Measurements from ENCODE around the gene SCGB1C2. TPM values are rescaled to one million over a fixed set of nuclear protein-coding genes. Genes with fewer than 3 reads are reported as not detected.

The SCGB1C2 gene
- total RNA-seq, 1 experiment from 2014 or later: not detected

DNA sequence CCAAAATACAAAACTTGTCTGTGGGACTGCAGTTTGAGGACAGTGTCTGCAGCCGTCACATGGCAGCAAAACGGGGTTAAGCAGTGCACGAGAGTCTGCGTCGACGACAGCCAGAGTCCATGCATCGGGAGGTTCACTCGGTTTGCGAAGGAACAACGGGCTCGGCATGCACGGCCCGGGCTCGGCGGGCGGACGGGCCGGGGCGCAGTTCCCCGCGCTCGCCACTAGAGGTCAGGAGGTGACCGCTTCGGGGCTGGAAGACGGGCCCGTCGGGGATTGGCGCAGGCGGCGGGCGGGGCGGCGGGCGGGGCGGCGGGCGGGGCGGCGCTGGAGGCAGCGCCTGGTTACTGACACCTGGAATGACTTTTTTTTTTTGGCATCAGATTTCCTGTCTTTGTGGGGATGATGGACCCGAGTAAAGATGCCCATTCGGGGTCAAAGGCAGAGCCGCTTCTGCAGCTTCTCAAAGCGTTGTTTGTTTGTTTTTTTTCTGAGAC, 6.5 kb downstream of the SCGB1C2 start:
- no peaks in the 10 kb centered on the region for H3K4me1 Mint-ChIP-seq (ENCODE audit: low read depth, unreplicated experiment)
- no peaks in the 10 kb centered on the region for H3K9me3 Mint-ChIP-seq (ENCODE audit: low read depth, unreplicated experiment)
- no TSS peak for BruUV-seq (replicated peaks)
- intact Hi-C loops (cut with micrococcal nuclease; ENCODE audit: unreplicated experiment): loop anchor here (5.0 kb wide), 1 partner anchor 243 kb away; no protein-coding TSS in a partner anchor
- no peak overlapping the region for H3K27ac Mint-ChIP-seq (ENCODE audit: unreplicated experiment)
- TF ChIP-seq, protein P1, sequence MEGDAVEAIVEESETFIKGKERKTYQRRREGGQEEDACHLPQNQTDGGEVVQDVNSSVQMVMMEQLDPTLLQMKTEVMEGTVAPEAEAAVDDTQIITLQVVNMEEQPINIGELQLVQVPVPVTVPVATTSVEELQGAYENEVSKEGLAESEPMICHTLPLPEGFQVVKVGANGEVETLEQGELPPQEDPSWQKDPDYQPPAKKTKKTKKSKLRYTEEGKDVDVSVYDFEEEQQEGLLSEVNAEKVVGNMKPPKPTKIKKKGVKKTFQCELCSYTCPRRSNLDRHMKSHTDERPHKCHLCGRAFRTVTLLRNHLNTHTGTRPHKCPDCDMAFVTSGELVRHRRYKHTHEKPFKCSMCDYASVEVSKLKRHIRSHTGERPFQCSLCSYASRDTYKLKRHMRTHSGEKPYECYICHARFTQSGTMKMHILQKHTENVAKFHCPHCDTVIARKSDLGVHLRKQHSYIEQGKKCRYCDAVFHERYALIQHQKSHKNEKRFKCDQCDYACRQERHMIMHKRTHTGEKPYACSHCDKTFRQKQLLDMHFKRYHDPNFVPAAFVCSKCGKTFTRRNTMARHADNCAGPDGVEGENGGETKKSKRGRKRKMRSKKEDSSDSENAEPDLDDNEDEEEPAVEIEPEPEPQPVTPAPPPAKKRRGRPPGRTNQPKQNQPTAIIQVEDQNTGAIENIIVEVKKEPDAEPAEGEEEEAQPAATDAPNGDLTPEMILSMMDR (IDR thresholded peaks at IDR 0.05; ENCODE audit: unreplicated experiment): peak; percentile 68
- H3K4me3 Mint-ChIP-seq (ENCODE audit: low read depth, unreplicated experiment): no peak overlapping the region
- H3K36me3 Mint-ChIP-seq (ENCODE audit: insufficient read depth, unreplicated experiment): no peaks in the 10 kb centered on the region
- H3K27me3 Mint-ChIP-seq (ENCODE audit: unreplicated experiment): peaks cover 12% of the 10 kb centered on the region
- CTCF ChIA-PET: no interaction called here
- peak; percentile 90 for DNase-seq

DNA sequence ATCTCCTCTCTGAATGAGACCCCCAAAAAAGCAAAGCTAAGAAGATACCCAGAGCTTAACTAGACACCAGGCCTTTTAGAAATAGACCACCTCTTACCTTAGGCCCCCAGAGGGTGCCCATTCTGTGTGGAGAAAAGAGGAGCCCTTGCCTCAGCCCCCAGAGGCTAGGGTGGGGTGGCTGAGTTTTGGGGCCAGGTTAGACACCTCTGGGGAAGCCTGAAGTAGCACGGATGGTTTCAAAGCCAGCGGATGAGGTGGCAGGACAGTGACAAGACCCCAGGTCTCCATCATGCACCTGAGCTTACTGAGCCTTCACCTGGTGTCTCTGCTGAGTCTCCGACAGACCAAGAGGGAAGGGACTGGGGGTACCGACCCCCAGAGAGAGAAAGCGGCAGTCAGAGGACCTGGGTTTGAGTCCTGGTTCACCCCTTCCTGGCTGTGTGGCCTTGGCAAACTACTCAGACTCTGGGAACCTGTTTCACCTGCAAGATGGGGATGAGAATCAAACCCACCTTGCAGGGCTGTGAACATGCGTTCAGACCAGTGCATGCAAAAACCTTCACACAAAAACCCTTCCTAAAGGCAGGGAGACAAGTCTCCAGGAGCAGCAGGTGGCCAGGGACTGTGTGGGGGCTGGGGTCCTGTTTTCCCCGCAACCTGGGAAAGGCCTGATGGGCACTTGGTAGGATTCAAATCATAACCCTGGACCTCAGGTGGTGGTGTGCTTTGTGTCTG, 7.7 kb downstream of the SCGB1C2 start:
- Mint-ChIP-seq H3K4me1 (ENCODE audit: low read depth, unreplicated experiment) (no peaks in the 10 kb centered on the region), H3K27me3 (ENCODE audit: unreplicated experiment) (no peaks in the 10 kb centered on the region), H3K27ac (ENCODE audit: unreplicated experiment) (no peak overlapping the region), H3K36me3 (ENCODE audit: insufficient read depth, unreplicated experiment) (no peaks in the 10 kb centered on the region), H3K9me3 (ENCODE audit: low read depth, unreplicated experiment) (no peaks in the 10 kb centered on the region), H3K4me3 (ENCODE audit: low read depth, unreplicated experiment) (no peak overlapping the region)
- no TSS peak for BruUV-seq (replicated peaks)
- TF ChIP-seq, protein P1 (IDR thresholded peaks at IDR 0.05; ENCODE audit: unreplicated experiment): no peak
- intact Hi-C loops (cut with micrococcal nuclease; ENCODE audit: unreplicated experiment): loop anchor here (5.0 kb wide), 1 partner anchor 242 kb away; no protein-coding TSS in a partner anchor
- no peak for DNase-seq
- CTCF ChIA-PET: interaction anchor here (1.3 kb wide), 1 partner anchor 241 kb away, joined by 3 read pairs; no protein-coding TSS in a partner anchor

DNA sequence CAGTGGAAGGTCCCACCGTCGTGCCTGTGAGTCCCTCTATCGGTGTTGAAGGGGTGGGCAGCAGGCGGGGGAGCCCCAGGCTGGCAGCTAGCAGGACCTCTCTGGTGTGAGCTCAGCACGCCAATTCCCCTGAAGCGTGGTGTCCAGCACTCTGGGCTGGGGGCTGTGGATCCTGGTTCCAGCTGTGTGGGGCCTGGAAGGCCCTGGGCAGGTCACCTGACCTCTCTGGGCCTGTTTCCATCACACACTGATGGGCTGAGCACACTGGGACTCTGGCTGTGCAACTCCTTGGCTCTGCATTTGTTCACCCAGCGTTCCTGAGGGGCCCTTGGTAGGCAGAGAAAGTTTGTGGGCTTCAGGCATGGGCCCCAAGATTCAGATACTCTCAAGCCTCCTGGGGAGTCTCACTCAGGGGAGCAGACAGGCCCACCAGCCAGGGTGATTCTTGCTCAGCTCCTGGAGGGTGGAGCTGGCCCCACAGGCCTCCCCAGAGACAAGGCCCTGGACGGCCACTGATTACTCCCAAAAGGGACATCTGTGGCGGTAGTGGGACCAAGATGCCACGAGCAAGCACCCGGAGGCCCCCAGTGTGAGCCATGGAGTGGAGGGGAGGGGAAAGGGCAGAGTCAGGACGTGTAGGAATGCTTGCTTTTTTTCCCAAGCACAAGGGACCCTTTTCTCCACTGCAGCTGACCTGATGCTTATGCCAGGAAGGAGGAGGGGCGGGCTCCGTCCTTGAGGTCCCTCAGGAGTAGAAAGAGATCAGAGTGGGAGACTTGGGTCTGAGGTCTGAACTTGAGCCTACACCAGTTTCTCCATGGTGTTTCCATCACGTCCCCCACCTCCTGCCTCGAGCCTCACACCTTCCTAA, 8.5 kb downstream of the SCGB1C2 start:
- CTCF ChIA-PET: interaction anchor here (1.3 kb wide), 1 partner anchor 240 kb away, joined by 3 read pairs; no protein-coding TSS in a partner anchor
- intact Hi-C loops (cut with micrococcal nuclease; ENCODE audit: unreplicated experiment): no loop called here
- Mint-ChIP-seq H3K4me1 (ENCODE audit: low read depth, unreplicated experiment) (no peaks in the 10 kb centered on the region), H3K9me3 (ENCODE audit: low read depth, unreplicated experiment) (no peaks in the 10 kb centered on the region), H3K36me3 (ENCODE audit: insufficient read depth, unreplicated experiment) (no peaks in the 10 kb centered on the region), H3K4me3 (ENCODE audit: low read depth, unreplicated experiment) (no peak overlapping the region), H3K27me3 (ENCODE audit: unreplicated experiment) (peaks cover 5% of the 10 kb centered on the region), H3K27ac (ENCODE audit: unreplicated experiment) (no peak overlapping the region)
- no TSS peak for BruUV-seq (replicated peaks)
- TF ChIP-seq, protein P1 (IDR thresholded peaks at IDR 0.05; ENCODE audit: unreplicated experiment): no peak
- no peak for DNase-seq

DNA sequence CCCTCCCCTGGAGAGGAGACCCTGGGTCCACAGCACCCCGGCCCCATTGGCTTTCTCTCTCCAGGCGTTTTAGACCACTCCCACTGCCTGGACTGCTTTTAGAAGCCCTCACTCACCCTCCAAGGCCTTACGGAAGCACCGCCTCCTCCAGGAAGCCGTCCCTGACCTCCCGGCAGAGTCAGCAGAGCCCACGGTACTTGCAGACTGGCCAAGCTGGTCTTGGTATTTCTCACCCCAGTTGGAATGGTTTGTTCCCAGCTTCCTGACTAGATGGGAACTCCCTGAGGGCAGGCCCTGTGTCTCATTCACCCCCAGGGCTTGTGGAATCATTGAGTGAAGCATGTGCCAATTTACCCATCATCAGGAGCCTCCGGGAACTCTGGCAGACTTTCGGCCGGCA, 9.2 kb downstream of the SCGB1C2 start:
- TF ChIP-seq, protein P1 (IDR thresholded peaks at IDR 0.05; ENCODE audit: unreplicated experiment): no peak
- H3K27me3 Mint-ChIP-seq (ENCODE audit: unreplicated experiment): peaks cover 12% of the 10 kb centered on the region
- no peak overlapping the region for H3K4me3 Mint-ChIP-seq (ENCODE audit: low read depth, unreplicated experiment)
- DNase-seq: no peak
- no peak overlapping the region for H3K27ac Mint-ChIP-seq (ENCODE audit: unreplicated experiment)
- BruUV-seq (replicated peaks): no TSS peak
- intact Hi-C loops (cut with micrococcal nuclease; ENCODE audit: unreplicated experiment): no loop called here
- no peaks in the 10 kb centered on the region for H3K4me1 Mint-ChIP-seq (ENCODE audit: low read depth, unreplicated experiment)
- H3K9me3 Mint-ChIP-seq (ENCODE audit: low read depth, unreplicated experiment): no peaks in the 10 kb centered on the region
- H3K36me3 Mint-ChIP-seq (ENCODE audit: insufficient read depth, unreplicated experiment): no peaks in the 10 kb centered on the region
- CTCF ChIA-PET: no interaction called here

All from Calu3 (cell line).